ENCODE measurements around the gene PPP6R3. TPM values are rescaled to one million over a fixed set of nuclear protein-coding genes. Genes with fewer than 3 reads are reported as not detected.
A peak's percentile ranks its signal among the peaks of the same experiment; 100 is the strongest.

Gene PPP6R3
- total RNA-seq, 1 experiment from 2014 or later: 138 TPM

GRCh38 chr11:68461575-68461917 lies 994 bp downstream of the PPP6R3 start:
- Mint-ChIP-seq H3K4me1 (peaks cover 24 to 26% of the 10 kb centered on the region in 2 experiments), H3K27me3 (ENCODE audit: low read depth) (peaks cover 3% of the 10 kb centered on the region; the same call in 1 of the 2 replicates), H3K27ac (peak overlapping the region; percentile 41 to 86 (median 71); a peak in 3 of 7 replicates), H3K36me3 (ENCODE audit: insufficient read depth in 1 of 3, low read depth in 3 of 3) (peaks cover 0 to 4% (median 4%) of the 10 kb centered on the region in 3 experiments; a peak in 3 of 7 replicates), H3K9me3 (no peaks in the 10 kb centered on the region; a peak in 1 of 5 replicates), H3K4me3 (peak overlapping the region; percentile 90 to 94)
- TF ChIP-seq CTCF (conservative IDR thresholded peaks at IDR 0.05): no peak
- H3K23me2 ChIP-seq (ENCODE audit: insufficient read length, low read depth, low read length, poor library complexity, severe bottlenecking): peaks cover 6% of the 10 kb centered on the region
- no peak overlapping the region for H2AFZ ChIP-seq (ENCODE audit: low read length)
- no peak overlapping the region for H2AK5ac ChIP-seq (ENCODE audit: insufficient read length, low read length)
- no peak overlapping the region for H2BK20ac ChIP-seq (ENCODE audit: low read depth, low read length, poor library complexity, severe bottlenecking)
- peak overlapping the region; percentile 99 for H3K4me2 ChIP-seq (ENCODE audit: insufficient read depth, insufficient read length, low read length)
- no peak overlapping the region for H3K56ac ChIP-seq (ENCODE audit: insufficient read length, low read depth, low read length)
- peaks cover 4% of the 10 kb centered on the region for H4K20me1 ChIP-seq (ENCODE audit: control insufficient read depth, insufficient read depth, insufficient read length)
- H2BK12ac ChIP-seq (ENCODE audit: insufficient read length, low read depth, low read length): no peak overlapping the region
- no peak for DNase-seq
- H4K5ac ChIP-seq (ENCODE audit: insufficient read length, low read depth, low read length): no peak overlapping the region
- H3K79me2 ChIP-seq (ENCODE audit: insufficient read depth, low read length): peaks cover 46% of the 10 kb centered on the region
- no peak overlapping the region for H3T11ph ChIP-seq (ENCODE audit: low read length)
- H2BK5ac ChIP-seq (ENCODE audit: insufficient read length, low read length): no peak overlapping the region
- H3K14ac ChIP-seq (ENCODE audit: insufficient read depth, low read length): no peak overlapping the region
- H3K4ac ChIP-seq (ENCODE audit: low read depth, low read length): no peak overlapping the region
- H2BK120ac ChIP-seq (ENCODE audit: low read depth, low read length, poor library complexity, severe bottlenecking): no peak overlapping the region
- H2BK15ac ChIP-seq (ENCODE audit: low read depth, low read length): no peak overlapping the region
- no peak overlapping the region for H3K27ac ChIP-seq (ENCODE audit: insufficient read length, low read depth, low read length)
- no peaks in the 10 kb centered on the region for H3K9me3 ChIP-seq (ENCODE audit: control insufficient read depth, low read depth, low read length)
- no peak overlapping the region for H4K91ac ChIP-seq (ENCODE audit: insufficient read length, low read depth, low read length)
- peak overlapping the region; percentile 62 for H3K9ac ChIP-seq (ENCODE audit: extremely low read depth, insufficient read length, low read length)
- peaks cover 4% of the 10 kb centered on the region for H3K4me1 ChIP-seq (ENCODE audit: insufficient read depth, low read length)
- no peak overlapping the region for H3K23ac ChIP-seq (ENCODE audit: insufficient read length, low read depth, low read length)
- WGBS (ENCODE audit: extremely low coverage, insufficient read length, low lambda C conversion rate): no CpG with 5 or more reads among the region's 12 CpGs
- H4K8ac ChIP-seq (replicated peaks; ENCODE audit: insufficient read length, low read depth, low read length): no peak overlapping the region
- H3K79me1 ChIP-seq (ENCODE audit: insufficient read depth, low read depth, low read length, poor library complexity, severe bottlenecking): no peaks in the 10 kb centered on the region
- H3K27me3 ChIP-seq (ENCODE audit: insufficient read depth, low read length): no peaks in the 10 kb centered on the region
- no peak overlapping the region for H3K18ac ChIP-seq (ENCODE audit: insufficient read length, low read depth, low read length)

Measured in H9 (cell line).